GM12878 (cell line): ENCODE measurements around the gene VPS13C. TPM values are rescaled to one million over a fixed set of nuclear protein-coding genes. Genes with fewer than 3 reads are reported as not detected.

ENCODE experiments used
- ATAC-seq: fragments of 200-7000 bp; cut with Tn5 transposase; 3 replicates; pipeline ENCODE4 v1.9.1; 2020; ENCODE audit warnings: mild to moderate bottlenecking, moderate library complexity
- BruUV-seq: library from RNA; stranded (reverse); fragments of 400-500 nt; replicated peaks from 2 replicates; lab custom pipeline; 2021; lab: Mats Ljungman, UMichigan
- CTCF ChIA-PET: fragments of 300-600 bp; sonication (Branson Sonifier 250); formaldehyde crosslinking; extraction: SDS; loops from one replicate; lab custom pipeline; 2021; ENCODE audit warnings: inconsistent platforms; lab: Yijun Ruan, JAX
- POLR2A ChIA-PET: fragments of 350-600 bp; formaldehyde crosslinking; extraction: SDS; loops from one replicate; lab custom pipeline; 2021; ENCODE audit warnings: inconsistent platforms; lab: Charles Lee
- RAD21 ChIA-PET: fragments of 300-600 bp; sonication (Branson Sonifier 250); formaldehyde crosslinking; loops from one replicate; lab custom pipeline; 2023; ENCODE audit warnings: antibody characterized with exemption; ENCODE audit not compliant: unreplicated experiment; lab: Charles Lee
- SMC1A ChIA-PET: fragments of 300-600 bp; sonication (Branson Sonifier 250); formaldehyde crosslinking; loops from one replicate; lab custom pipeline; 2023; ENCODE audit not compliant: unreplicated experiment, uncharacterized antibody; lab: Charles Lee
- DNase-seq: peaks from one replicate; pipeline ENCODE4 v3.0.0-alpha.2; 2011; ENCODE audit warnings: low read depth, low spot score
- FAIRE-seq: peaks from 3 replicates; lab custom pipeline; 2011; peaks lifted over from hg19 to GRCh38; lab: Jason Lieb, UNC
- H2AFZ ChIP-seq: 2 replicates; pipeline ENCODE4 v1.6.0; 2011; ENCODE audit warnings: low read depth, low read length, control low read depth; ENCODE audit not compliant: control insufficient read depth
- H3K27ac ChIP-seq: 2 replicates; pipeline ENCODE4 v1.5.1; 2011; ENCODE audit warnings: control low read depth; ENCODE audit not compliant: control insufficient read depth, insufficient read depth
- H3K27me3 ChIP-seq, 2 experiments: replicated peaks in 1 of 2; 2 replicates each; pipeline versions ENCODE4 v1.6.0 to v1.6.1; 2011; ENCODE audit warnings: low read length in 1 of 2; ENCODE audit not compliant: control insufficient read depth in 2 of 2, insufficient read depth in 2 of 2
- H3K36me3 ChIP-seq, 2 experiments: 2 replicates each; pipeline ENCODE4 v1.5.1; 2011; ENCODE audit warnings: low read length in 1 of 2; ENCODE audit not compliant: control insufficient read depth in 2 of 2, insufficient read depth in 2 of 2
- H3K4me1 ChIP-seq: 2 replicates; pipeline ENCODE4 v1.6.1; 2011; ENCODE audit warnings: mild to moderate bottlenecking, low read length, moderate library complexity, mixed read lengths; ENCODE audit not compliant: control insufficient read depth, insufficient read depth
- H3K4me2 ChIP-seq: 2 replicates; pipeline ENCODE4 v1.6.0; 2011; ENCODE audit warnings: control low read depth; ENCODE audit not compliant: control insufficient read depth, insufficient read depth
- H3K4me3 ChIP-seq: fragments of 200-600 bp; sonication (generic); 2 replicates; pipeline ENCODE4 v1.5.1; 2016
- H3K79me2 ChIP-seq: 2 replicates; pipeline ENCODE4 v1.6.0; 2011; ENCODE audit warnings: low read length; ENCODE audit not compliant: control insufficient read depth, insufficient read depth
- H3K9ac ChIP-seq: 2 replicates; pipeline ENCODE4 v1.8.0; 2011; ENCODE audit warnings: low read length, control low read depth, mixed read lengths; ENCODE audit not compliant: control insufficient read depth, insufficient read depth
- H3K9me3 ChIP-seq: replicated peaks from 3 replicates; pipeline ENCODE4 v1.5.1; 2011; ENCODE audit warnings: mild to moderate bottlenecking, low read length; ENCODE audit not compliant: control insufficient read depth, insufficient read depth
- H4K20me1 ChIP-seq: 2 replicates; pipeline ENCODE4 v1.6.0; 2011; ENCODE audit not compliant: control insufficient read depth, insufficient read depth
- BCLAF1 ChIP-seq: fragments of 450-650 bp; IDR thresholded peaks from 2 replicates; pipeline ENCODE4 v1.6.1; 2017; ENCODE audit warnings: antibody characterized with exemption, mild to moderate bottlenecking, moderate library complexity
- LARP7 ChIP-seq: fragments of 450-650 bp; IDR thresholded peaks from 2 replicates; pipeline ENCODE4 v1.6.1; 2017; ENCODE audit warnings: mild to moderate bottlenecking
- SPI1 ChIP-seq: IDR thresholded peaks from 2 replicates; pipeline ENCODE4 v1.6.1; 2011; ENCODE audit warnings: low read depth, mild to moderate bottlenecking, low read length, moderate library complexity, borderline replicate concordance; ENCODE audit not compliant: insufficient read depth
- WGBS: methylation state at CpG from one replicate; pipeline ENCODE4 v1.1.6; 2016; ENCODE audit warnings: low lambda C conversion rate; ENCODE audit not compliant: insufficient replicate concordance, insufficient coverage; ENCODE audit errors: missing lambda C conversion rate; 5-methylcytosine and 5-hydroxymethylcytosine counted together
- in situ Hi-C: fragments of 300-500 bp; cut with MboI; formaldehyde crosslinking; loops from 9 replicates; pipeline ENCODE4 v1.14.3; 2018; ENCODE audit warnings: mixed read lengths
- intact Hi-C: fragments of 100-400 bp; cut with micrococcal nuclease; formaldehyde crosslinking; loops from one replicate; pipeline ENCODE4 v1.14.2; 2022; ENCODE audit not compliant: unreplicated experiment
- polyA plus RNA-seq, 11 experiments: library from polyadenylated mRNA; depleted of rRNA in 4 of 11; unstranded in 6 of 11; stranded (reverse) in 5 of 11; fragments of >200 nt; fragmentation: Nextera tagmentation in 4 of 11; fragmentation: Illumina TruSeq in 1 of 11; extraction: Ambion mirVana in 4 of 11; extraction: Trizol in 1 of 11; gene quantifications; 1 replicate in 1 of 11; 2 replicates in 10 of 11; pipeline versions ENCODE4 v1.2.1 to v1.2.3, GENCODE V29; 2011 to 2016; ENCODE audit warnings: inconsistent platforms in 2 of 11, missing spikeins in 2 of 11, low read depth in 1 of 11
- total RNA-seq, 4 experiments: library from RNA; depleted of rRNA in 3 of 4; stranded (reverse); fragments of >200 nt in 3 of 4; fragmentation: Illumina TruSeq in 1 of 4; extraction: Trizol in 1 of 4; gene quantifications; 2 replicates each; pipeline versions ENCODE4 v1.2.1 to v1.2.3, GENCODE V29; 2013 to 2021

The VPS13C gene
- total and polyA plus RNA-seq, 10 of the 15 experiments (the other 5 are each of a cell fraction or from before 2014, with no cell fraction given), result 9.3 to 53.1 (median 31.8) TPM

DNA sequence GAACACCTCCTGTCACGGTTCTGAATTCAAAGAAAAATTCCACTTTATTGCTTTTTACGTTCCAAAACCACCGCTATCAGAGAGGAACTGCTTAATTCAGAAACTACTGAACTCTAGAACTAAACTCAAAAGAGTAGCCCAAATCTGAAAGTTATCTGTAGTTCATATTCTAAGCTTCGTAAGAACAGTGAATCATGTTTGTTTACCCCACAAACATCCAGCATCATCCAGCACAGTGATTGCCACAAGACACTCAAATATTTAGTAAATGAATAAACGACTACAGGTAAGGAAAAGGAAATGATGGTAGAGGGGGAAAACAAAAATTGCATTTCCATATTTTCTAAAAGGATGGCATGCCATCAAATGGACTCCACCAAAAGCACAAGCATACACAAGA is 32.3 kb downstream of the VPS13C start:
- peak overlapping the region; percentile 52; the same call in 1 of the 2 replicates for H3K27ac ChIP-seq
- DNase-seq (no peak), ATAC-seq (peak; percentile 19; the same call in 1 of the 3 replicates), FAIRE-seq (no peak)
- H3K4me1 ChIP-seq, result peaks cover 21% of the 10 kb centered on the region; the same call in 1 of the 2 replicates
- RAD21 ChIA-PET, result interaction anchor here (3.3 kb wide), 1 partner anchor 32 kb away, joined by 14 read pairs; the partner anchor contains the start of gene VPS13C
- WGBS, result 12% methylated on average over 5 of the region's 5 CpGs
- CTCF ChIA-PET, result interaction anchor here (0.6 to 2.0 kb wide), 5 partner anchors 25 to 968 kb away, joined by 3 to 13 read pairs (median 3); partner anchors contain the start of gene VPS13C
- H3K9me3 ChIP-seq, result no peaks in the 10 kb centered on the region
- no TSS peak for BruUV-seq
- H3K4me2 ChIP-seq, result peak overlapping the region; percentile 39; the same call in 1 of the 2 replicates
- intact Hi-C loops (no loop called here), in situ Hi-C loops (no loop called here)
- peaks cover 0 to 7% of the 10 kb centered on the region in 2 experiments; a peak in 1 of 4 replicates for H3K36me3 ChIP-seq
- SMC1A ChIA-PET, result interaction anchor here (0.6 to 3.4 kb wide), 8 partner anchors 13 to 149 kb away, joined by 3 to 20 read pairs (median 4); partner anchors contain the start of gene VPS13C
- no peaks in the 10 kb centered on the region for H3K27me3 ChIP-seq
- H3K9ac ChIP-seq, result no peak overlapping the region
- TF ChIP-seq SPI1 (0 out of 2 replicates have a peak, but pooled peaks have one; percentile 15), LARP7 (no peak), BCLAF1 (no peak)
- no peaks in the 10 kb centered on the region; the same call in 1 of the 2 replicates for H3K79me2 ChIP-seq
- POLR2A ChIA-PET, result interaction anchor here (1.3 kb wide), 1 partner anchor 38 kb away, joined by 4 read pairs; the partner anchor contains the start of gene C2CD4A
- H3K4me3 ChIP-seq, result peak overlapping the region; percentile 3; the same call in 1 of the 2 replicates
- H2AFZ ChIP-seq, result peak overlapping the region; percentile 26
- no peaks in the 10 kb centered on the region for H4K20me1 ChIP-seq
